Femur (tissue), 1 donor: ENCODE measurements around the gene TRMT112.
A peak's percentile ranks its signal among the peaks of the same experiment; 100 is the strongest.

Experiments used
- DNase-seq: peaks from one replicate; pipeline ENCODE4 v3.0.0-alpha.2; 2017

Gene TRMT112

DNA sequence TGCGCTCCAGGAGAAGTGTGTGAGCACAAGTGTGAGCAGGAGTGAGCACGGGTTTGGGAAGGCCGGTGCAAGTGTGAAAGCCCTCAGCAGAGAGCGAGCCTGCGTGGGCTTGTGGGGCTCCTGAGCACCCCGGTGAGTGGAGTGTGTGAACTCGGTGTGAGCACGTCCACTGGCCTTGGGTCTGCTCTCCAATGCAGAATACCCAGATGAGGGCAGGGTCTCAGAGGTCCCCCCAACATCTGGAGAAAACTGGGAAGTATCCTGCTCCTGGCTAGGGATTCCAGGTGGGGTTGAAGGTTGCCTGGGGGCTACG, 10.8 kb downstream of the TRMT112 start:
- no peak for DNase-seq

DNA sequence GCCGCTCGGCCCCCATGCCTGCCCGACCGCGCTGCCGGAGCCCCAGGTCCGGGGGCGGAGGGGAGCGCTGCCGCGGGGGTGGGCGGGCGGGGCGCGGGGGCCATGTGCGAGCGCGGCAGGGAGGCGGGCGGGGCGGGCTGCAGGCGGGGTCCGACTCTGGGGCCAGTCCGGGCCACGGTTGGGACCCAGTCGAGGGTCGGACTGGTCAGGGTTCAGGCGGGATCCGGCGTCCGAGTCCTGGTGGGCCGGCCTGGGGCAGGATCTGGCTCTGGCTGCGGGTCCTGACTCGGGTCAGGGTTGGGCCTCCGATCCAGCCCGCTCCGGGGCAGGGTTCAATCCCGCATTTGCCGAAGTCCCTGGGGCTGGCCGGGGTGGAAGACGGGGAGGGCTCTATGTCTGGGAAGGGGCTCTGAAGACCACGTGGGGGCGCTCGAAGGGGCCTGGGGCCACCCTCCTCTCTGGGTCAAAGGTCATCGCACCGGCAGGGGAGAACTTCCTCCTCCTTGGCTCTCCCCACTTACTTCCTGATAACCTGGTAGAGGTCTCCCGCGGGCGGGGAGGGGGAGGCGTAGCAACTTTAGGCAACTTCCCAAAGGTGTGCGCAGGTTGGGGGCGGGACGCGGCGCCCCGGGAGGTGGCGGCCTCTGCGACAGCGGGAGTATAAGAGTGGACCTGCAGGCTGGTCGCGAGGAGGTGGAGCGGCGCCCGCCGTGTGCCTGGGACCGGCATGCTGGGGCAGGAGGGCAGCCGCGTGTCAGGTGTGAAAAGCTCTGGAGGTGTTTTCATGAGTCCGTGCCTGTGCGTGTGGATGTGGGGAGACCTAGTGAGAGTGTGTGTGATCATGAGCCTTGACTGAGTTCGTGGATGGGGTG, 11.4 kb downstream of the TRMT112 start:
- peak; percentile 80 for DNase-seq

DNA sequence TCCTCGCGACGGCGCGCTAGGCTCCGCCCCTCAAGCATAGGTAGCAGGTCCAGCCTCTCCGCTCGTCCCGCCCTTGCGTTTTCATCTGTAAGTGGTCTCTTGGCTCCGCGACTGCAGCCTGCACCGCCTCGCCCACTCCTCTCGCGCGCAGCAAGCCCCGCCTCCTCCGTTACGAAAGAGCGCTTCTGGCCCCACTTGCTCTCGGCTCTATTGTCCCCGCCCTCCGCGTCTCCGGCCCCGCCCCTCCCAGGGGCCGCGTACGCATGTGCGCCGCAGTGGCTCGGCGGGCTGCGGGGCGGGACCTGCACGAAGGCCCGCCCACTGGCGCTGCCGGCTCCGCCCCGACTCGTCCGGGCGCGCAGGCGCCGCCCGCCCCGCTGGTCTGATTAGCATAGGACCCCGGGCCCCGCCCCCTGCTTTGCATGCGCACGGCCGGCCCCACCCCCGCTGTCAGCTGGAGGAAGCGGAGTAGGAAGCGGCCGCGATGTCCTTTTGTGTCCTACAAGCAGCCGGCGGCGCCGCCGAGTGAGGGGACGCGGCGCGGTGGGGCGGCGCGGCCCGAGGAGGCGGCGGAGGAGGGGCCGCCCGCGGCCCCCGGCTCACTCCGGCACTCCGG, 12.2 kb downstream of the TRMT112 start, which contains the start of gene ESRRA:
ESRRA (plus strand) TSS at position 450 of the 616 bp plus-strand sequence. CDS start 1,656 bp downstream, outside the sequence.
- DNase-seq: peak; percentile 99

DNA sequence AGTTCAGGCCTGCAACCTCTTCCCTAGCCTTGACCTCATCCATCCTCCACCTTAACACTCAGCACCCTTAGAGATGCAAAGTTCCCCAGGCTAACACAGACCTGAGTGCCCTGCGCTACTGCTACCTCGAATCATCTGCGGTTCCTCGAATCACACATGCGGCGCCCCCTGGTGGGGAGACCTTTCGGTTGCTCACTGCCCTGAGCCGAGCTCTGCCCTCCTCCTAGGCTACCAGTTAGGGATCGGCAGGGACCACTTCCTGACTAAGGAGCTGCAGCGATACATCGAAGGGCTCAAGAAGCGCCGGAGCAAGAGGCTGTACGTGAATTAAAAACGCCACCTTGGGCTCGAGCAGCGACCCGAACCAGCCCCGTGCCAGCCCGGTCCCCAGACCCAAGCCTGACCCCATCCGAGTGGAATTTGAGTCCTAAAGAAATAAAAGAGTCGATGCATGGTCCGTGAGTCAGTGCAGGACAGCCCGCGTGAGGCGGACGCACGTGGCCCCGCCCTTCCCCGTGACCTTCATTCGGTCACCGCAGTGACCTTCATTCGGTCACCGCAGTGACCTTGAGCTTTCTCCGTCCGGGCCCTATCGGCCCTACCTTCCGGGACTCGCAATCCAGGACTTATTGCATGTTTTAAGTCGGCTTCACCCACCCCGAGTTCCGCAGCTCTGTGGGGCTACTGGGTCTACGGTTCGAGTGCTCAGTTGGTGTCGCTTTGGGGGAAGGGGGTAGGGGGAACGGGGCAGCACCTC, 12.9 kb downstream of the TRMT112 start:
- DNase-seq: peak; percentile 92

DNA sequence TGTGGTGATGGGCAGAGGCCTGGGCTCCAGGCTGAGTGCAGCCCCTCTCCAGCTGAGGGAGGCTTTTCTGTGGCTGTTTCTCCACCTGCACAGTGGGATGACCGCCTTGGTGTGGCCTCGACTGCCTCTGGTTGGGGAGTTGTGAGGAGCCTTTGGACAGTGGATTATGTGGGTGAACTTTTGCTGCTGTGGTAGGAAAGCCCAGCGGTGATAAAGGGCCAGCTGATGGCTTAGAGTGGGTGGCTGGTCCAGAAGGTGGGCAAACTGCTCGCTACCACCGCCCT, 13.4 kb downstream of the TRMT112 start:
- no peak for DNase-seq

DNA sequence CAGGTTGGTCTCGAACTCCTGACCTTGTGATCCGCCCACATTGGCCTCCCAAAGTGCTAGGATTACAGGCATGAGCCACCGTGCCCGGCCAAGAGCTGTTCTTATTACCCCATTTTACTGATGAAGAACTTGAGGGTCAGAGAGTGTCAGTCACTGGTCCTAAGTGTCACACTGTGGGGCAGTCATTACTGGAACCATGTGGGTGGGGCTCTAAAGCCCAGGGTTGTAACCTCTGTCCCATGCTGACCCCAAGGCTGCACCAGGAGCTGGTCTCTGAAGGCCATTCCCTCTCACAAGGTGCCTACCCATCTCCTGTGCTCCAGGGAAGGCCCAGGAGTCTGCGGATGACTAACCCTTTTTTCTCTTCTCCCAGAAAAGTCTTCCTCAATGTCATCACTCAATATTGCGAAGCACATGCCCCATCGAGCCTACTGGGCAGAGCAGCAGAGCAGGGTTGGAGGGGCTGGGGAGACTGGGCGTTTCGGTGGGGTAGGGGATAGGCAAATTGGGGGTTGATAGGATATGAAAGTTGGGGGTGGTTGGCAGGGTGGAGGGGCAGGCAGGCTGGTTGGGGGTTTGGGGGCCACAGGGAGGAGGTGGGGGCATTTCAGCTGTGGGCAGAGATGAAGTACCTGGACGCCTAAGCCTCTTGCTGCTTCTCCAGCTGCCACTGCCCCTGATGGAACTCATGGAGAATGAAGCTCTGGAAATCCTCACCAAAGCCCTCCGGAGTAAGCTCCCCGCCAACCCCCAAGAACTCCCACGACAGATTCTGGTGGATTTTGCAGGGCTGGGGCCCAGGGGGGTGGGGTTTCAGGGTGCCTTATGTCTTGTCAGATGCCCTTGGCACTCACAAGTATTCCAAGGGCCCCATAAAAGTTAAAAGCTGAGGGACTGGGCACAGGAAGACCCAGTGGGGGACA, 14.0 kb downstream of the TRMT112 start:
- no peak for DNase-seq

DNA sequence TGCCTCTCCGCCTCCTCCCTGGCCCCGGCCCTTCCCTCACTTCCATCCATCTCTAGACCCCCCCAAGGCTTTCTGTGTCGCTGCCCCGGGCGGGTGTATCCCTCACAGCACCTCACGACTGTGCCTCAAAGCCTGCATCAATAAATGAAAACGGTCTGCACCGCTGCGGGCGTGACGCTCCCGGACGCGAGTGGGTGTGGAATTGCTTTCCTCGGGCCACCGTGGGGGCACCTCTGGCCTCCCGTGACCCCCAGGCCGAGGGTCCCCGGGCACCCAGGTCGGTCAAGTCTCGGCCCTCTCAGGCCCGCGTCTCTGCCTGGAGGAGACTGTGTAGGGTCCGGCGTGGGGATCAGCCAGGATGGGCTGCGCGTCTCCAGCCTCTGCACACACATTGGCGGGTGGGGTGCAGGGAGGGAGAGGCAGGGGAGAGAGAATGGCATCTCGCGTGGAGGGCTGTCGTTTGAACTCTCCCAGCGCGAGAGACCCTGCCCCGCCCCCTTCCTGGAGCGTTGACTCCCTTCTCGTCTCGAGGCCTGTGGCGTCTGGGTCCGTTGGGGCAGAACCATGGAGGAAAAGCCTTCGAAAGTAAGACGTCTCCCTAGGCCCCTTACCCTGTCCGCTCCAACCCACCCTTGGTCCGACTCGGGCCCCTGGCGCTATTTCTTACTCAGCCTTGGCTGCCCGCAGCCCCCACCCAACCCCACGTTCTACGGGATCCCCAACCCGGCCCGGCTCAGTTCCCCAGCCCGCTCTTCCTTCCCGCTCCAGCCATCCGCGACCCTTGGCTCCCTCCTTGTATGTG, 17.3 kb downstream of the TRMT112 start, which contains the start of gene CATSPERZ:
CATSPERZ (plus strand) TSS at position 512 of the 802 bp plus-strand sequence; CDS start at position 565, 53 bp downstream.
- peak; percentile 28 for DNase-seq

DNA sequence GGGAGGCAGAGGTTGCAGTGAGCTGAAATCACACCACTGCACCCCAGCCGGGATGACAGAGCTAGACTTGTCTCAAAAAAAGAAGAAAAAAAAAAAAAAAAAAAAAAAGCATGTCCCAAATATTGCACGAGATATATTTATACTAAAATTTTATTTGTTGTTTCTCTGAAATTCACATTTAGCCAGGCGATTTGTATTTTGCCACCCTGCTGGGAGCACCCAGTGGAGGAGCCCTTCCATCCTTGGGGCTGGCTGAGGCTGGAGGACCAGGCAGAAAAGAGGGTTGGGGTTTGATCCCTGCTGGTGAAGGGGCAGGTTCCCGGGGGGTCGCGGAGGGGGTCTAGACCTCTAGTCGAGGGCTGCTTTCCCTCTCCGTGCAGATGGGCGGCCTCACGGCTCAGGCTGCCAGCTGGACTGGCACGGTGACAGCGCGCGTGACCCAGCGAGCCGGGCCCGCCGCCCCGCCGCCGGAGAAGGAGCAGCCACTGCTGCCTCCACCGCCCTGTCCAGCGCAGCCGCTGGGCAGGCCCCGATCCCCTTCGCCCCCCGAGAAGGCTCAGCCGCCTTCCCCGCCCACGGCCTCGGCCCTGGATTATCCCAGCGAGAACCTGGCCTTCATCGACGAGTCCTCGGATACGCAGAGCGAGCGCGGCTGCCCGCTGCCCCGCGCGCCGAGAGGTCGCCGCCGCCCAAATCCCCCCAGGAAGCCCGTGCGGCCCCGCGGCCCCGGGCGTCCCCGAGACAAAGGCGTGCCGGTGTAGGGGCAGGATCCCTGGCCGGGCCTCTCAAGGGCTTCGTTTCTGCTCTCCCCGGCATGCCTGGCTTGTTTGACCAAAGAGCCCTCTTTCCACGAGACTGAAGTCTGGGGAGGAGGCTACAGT, 18.2 kb downstream of the TRMT112 start:
- peak; percentile 78 for DNase-seq

DNA sequence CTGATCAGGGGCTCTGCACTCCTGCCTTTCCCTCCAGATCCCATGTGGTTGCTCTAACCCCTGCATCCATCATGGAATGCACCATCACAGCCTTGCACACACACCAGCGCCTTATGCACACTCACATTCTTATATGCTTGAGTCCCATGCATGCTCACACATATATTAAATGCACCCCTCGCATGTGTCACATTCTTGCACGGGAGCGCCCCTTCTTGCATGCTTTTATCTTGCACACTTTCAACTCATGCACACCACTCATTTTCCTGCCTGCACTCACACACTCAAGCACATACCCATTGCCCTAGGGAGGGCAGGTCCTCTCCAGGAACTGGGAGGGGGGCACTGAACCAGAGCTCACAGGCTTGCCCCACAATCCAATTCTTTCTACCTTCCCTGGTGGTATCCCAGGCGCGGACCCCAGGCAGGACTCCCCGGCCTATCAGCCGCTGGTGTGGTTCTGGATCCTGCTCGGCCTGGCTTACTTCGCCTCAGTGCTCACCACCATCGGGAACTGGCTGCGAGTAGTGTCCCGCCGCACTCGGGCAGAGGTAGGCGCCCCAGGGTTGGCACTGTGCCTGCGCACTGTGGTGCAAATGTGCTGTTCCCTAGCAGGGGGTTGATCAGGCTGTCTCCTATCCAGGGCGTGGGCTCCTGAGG, 19.5 kb downstream of the TRMT112 start:
- peak; percentile 18 for DNase-seq

DNA sequence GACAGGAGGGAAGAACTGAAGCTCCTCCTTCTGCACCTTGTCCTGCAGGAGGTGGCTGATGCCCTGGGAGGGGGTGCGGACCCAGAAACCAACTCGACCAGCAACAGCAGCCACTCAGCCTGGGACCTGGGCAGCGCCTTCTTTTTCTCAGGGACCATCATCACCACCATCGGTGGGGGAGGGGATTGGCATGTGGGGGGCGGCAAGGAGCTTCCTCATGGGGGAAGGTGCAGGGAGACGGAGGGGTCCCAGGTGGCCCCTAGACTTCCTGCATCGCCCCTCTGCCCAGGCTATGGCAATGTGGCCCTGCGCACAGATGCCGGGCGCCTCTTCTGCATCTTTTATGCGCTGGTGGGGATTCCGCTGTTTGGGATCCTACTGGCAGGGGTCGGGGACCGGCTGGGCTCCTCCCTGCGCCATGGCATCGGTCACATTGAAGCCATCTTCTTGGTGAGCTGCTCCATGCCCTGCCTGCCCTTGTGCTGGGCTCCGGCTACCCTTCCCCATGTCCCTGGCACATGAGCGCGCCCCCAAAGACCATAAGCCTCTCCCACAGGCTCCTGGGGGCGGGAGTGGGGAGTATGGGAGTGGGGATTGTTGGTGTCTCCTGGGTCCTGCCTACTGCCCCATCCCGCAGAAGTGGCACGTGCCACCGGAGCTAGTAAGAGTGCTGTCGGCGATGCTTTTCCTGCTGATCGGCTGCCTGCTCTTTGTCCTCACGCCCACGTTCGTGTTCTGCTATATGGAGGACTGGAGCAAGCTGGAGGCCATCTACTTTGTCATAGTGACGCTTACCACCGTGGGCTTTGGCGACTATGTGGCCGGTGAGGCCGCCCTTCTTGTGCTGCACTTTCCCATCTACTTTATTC, 20.3 kb downstream of the TRMT112 start:
- DNase-seq: peak; percentile 18

DNA sequence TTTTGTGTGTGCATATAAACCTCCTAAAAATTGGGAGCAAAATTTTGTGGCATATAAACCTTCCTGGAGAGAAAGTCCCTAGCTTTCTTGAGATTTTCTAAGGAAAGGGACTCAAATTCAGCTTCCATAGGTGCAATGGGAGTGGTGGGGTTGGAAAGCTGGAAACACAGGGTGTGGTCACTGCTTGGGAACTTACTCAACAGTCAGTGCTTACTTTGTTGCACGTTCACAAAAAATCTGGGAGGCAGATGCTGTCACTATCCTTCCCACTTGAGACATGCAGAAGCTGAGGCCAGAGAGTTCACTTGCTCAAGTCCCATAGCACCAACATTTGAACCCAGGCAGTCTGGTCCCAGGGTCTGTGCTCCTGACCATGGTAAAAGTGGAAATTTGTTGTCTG, 21.1 kb downstream of the TRMT112 start:
- no peak for DNase-seq

DNA sequence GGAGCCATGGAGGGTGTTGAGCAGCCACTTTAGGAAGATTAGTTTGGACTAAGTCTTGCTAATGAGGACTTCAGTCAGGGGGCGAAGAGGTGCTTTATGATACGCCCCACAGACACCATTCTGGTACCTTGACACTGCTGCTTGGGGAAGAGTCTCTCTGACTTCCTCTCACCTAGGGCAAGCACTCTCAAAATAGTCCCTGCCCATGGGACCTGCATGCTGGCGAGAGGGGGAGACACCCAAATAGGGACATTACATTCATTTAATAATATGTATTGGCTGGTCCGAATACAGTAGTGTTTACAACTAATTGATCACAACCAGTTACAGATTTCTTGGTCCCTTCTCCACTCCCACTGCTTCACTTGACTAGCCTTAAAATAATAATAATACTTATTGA, 21.6 kb downstream of the TRMT112 start:
- no peak for DNase-seq

DNA sequence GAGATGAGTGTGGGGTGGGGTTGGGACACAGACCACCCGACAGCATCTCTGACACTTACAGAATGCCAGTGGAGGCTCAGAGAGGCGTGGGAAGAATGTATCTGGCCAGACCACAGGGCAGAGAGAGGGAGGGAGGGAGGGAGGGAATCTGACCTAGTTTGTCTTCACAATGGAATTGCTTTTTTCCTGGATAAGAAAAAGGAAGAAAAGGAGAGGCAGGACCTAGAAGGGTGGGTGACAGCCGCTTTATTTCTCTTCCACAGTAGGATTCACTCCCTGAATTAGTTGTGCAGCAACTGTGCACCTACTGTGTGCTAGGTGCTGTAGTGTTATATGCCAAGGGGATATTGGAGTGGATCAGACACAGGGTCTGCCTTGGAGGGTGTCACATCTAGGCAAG, 22.6 kb downstream of the TRMT112 start:
- no peak for DNase-seq

DNA sequence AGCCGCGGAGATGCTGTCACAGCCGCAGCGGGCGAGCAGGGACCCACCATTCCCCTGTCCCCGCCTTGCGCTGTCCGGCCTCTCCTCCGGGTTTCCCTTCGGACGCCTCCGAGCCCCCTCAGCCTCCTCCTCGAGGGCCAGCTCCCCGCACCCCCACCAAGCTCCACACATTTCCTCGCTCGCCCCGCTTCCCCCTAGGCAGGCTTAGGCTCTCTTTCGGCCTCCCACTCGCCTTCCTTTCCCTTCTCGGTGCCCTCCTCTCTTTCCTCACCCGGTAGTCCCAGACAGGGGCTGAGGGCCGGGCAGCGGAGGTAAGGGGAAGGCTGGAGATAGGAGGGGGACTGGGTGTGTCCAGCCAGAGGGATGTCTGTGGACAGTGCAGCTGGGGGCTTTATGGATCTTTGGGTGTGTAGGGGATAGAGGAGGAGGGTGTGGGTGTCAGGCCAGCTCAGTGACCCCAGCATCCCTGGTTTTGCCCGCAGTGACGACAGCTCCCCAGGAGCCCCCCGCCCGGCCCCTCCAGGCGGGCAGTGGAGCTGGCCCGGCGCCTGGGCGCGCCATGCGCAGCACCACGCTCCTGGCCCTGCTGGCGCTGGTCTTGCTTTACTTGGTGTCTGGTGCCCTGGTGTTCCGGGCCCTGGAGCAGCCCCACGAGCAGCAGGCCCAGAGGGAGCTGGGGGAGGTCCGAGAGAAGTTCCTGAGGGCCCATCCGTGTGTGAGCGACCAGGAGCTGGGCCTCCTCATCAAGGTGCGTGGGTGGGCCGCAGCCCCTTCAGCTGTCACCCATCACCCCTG, 24.7 kb downstream of the TRMT112 start:
- DNase-seq: peak; percentile 26

DNA sequence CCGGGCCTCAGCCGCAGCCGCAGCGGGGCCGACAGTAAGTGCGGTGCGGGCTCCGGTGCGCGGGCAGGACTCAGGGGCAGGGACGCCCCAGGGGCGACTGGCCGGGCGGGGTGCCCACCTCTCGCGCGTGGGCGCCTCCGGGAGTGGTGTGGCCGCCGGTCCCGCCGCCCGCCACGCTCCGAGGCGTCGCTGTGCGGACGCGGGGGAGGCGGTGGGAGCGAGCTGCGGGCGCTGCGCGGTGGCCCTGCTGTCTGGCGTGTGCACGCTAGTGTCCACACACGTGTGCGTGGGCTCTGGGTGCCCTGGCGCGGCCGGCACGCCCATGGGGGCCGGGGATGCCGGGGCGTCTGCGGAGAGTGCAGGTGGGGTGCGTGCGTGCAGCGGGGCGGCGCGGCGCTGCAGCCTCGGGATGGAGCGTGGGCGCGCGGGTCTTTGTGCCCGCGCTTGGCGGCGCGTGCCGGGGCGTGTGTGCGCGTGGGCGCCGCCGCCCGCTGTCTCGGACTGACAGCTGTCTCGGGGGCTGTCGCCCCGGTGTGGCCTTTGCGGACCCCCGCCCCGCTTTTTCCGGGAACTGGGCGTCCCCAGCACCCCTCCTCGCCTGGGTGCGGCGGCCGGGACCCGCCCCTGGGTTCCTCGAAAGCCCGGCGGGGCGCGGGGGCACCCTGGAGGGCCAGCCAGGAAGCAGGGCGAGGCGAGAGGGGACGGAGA, 25.5 kb downstream of the TRMT112 start:
- DNase-seq: peak; percentile 18

DNA sequence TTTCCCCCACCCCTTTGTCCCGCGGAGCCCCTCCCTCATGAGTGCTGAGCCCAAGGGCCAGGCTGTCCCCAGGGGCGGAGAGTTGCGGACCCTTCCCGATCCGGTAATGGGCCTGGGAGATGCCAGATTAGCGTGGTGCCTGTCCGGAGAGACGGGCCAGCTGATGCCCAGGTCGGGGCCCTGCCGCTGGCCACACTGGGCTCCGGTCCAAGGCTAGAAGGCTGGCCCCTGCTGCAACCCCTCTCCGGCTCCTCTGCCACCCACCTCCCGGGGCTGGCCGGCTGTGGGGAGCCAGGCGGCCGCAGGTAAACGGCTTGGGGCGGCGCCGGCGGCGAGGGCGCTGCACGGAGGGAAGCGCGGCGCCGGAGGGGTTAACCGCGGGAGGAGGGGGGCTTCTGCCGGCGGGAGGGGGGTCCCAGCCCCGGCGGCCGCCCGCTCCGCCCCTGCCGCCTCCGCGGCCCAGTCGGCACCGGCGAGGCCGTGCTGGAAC, 26.1 kb downstream of the TRMT112 start, which contains the start of gene KCNK4:
KCNK4 (plus strand) TSS at position 41 of the 490 bp plus-strand sequence. CDS start 1,717 bp downstream, outside the sequence.
- peak; percentile 30 for DNase-seq
